Esophagus squamous epithelium (tissue), 4 donors: ENCODE measurements around the gene VPS26B.

Experiments used
- CTCF ChIP-seq, 6 experiments: fragments of 450-650 bp in 4 of 6; fragments of 200-600 bp in 2 of 6; sonication (generic) in 2 of 6; IDR thresholded peaks; one replicate each; pipeline ENCODE4 v1.5.1; 2016 to 2019; ENCODE audit warnings: antibody characterized with exemption in 6 of 6, mild to moderate bottlenecking in 4 of 6, moderate library complexity in 4 of 6
- POLR2A ChIP-seq, 4 donors: fragments of 450-650 bp; IDR thresholded peaks; one replicate each; pipeline ENCODE4 v1.6.1; 2017; ENCODE audit warnings: antibody characterized with exemption in 4 of 4, mild to moderate bottlenecking in 4 of 4, moderate library complexity in 3 of 4

DNA sequence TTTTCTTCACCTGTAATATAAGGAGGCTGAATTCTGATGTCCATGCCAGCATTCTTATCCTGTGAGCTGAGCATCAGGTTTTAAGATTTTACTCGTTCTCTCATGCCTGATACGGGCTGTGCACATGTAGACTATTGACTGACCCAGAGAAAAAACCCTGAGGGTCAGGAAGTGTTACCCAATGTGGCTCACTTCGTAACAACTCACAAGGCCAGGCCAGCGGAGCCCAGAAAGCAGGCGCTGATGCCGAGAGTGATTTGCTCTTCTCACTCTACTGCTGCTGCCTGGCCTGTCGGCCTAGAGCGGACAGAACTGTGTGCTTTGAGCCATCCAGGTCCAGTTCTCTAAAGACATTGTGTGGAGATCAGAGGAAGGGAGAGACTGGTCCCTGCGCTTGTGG is 17.9 kb downstream of the VPS26B start:
- TF ChIP-seq POLR2A (IDR thresholded peaks at IDR 0.05) = no peak
- no peak for TF ChIP-seq CTCF (IDR thresholded peaks at IDR 0.05)
